K562 (cell line): ENCODE results near the gene UBA52.
"Not testable (repeated sequence)": the region's sequence is repeated elsewhere in the genome, so short reads cannot be mapped to it uniquely, and the experiment has no call there.

Source experiments
- BACH1 ChIP-seq: fragments of 200-800 bp; sonication (Bioruptor generic); IDR thresholded peaks from 2 replicates; pipeline ENCODE4 v1.6.1; 2016; ENCODE audit warnings: missing genetic modification characterization, missing compliant biosample characterization
- CTCF ChIP-seq, 3 experiments: IDR thresholded peaks in 2 of 3; conservative IDR thresholded peaks in 1 of 3; 2 replicates each; pipeline ENCODE4 v1.5.1; 2011 to 2012; ENCODE audit warnings: low read length in 3 of 3, mild to moderate bottlenecking in 3 of 3, control low read depth in 2 of 3, improper control_type of control experiment in 1 of 3, inconsistent platforms in 1 of 3, low read depth in 1 of 3, mixed read lengths in 1 of 3, moderate library complexity in 1 of 3; ENCODE audit not compliant: insufficient read depth in 2 of 3
- EZH2 ChIP-seq: IDR thresholded peaks from 2 replicates; pipeline ENCODE4 v1.6.1; 2012; ENCODE audit warnings: low read depth, mild to moderate bottlenecking, inconsistent platforms, low read length, borderline replicate concordance
- FOXA1 ChIP-seq: fragments of 450-650 bp; IDR thresholded peaks from 2 replicates; pipeline ENCODE4 v1.6.1; 2016; ENCODE audit warnings: mild to moderate bottlenecking, borderline replicate concordance
- FUS ChIP-seq: fragments of 200-400 bp; formaldehyde crosslinking; optimal IDR thresholded peaks from 2 replicates; pipeline ENCODE3; 2017; ENCODE audit warnings: low read depth, low read length
- MAZ ChIP-seq, 2 experiments: fragments of 450-650 bp in 1 of 2; sonication (generic) in 1 of 2; formaldehyde crosslinking; IDR thresholded peaks in 1 of 2; conservative IDR thresholded peaks in 1 of 2; 2 replicates each; pipeline versions ENCODE4 v1.4.0 to v1.5.0; 2020; ENCODE audit warnings: mild to moderate bottlenecking in 1 of 2, missing genetic modification reagents in 1 of 2
- PTRF ChIP-seq: fragments of 450-650 bp; IDR thresholded peaks from 2 replicates; pipeline ENCODE4 v1.6.1; 2016; ENCODE audit warnings: mild to moderate bottlenecking, missing genetic modification characterization, missing compliant biosample characterization
- SIN3B ChIP-seq: fragments of 450-650 bp; IDR thresholded peaks from 2 replicates; pipeline ENCODE4 v1.6.1; 2017; ENCODE audit warnings: low read depth, mild to moderate bottlenecking, moderate library complexity
- SMC3 ChIP-seq: conservative IDR thresholded peaks from 2 replicates; pipeline ENCODE4 v1.6.1; 2011; ENCODE audit warnings: low read depth, low read length, improper control_type of control experiment; ENCODE audit not compliant: insufficient read depth
- TEAD4 ChIP-seq, 2 experiments: sonication (generic) in 1 of 2; formaldehyde crosslinking in 1 of 2; IDR thresholded peaks; 2 replicates each; pipeline versions ENCODE4 v1.6.1 to v1.8.0; 2012 to 2022; ENCODE audit warnings: borderline replicate concordance in 1 of 2, inconsistent platforms in 1 of 2, low read length in 1 of 2, mild to moderate bottlenecking in 1 of 2, missing genetic modification reagents in 1 of 2
- TOE1 ChIP-seq, 2 experiments: fragments of 450-650 bp in 1 of 2; sonication (generic) in 1 of 2; formaldehyde crosslinking in 1 of 2; IDR thresholded peaks; 2 replicates each; pipeline versions ENCODE4 v1.7.1 to v1.8.0; 2016 to 2022; ENCODE audit warnings: borderline replicate concordance in 2 of 2, mild to moderate bottlenecking in 2 of 2, antibody characterized with exemption in 1 of 2, inconsistent platforms in 1 of 2, low read depth in 1 of 2, missing genetic modification reagents in 1 of 2, moderate library complexity in 1 of 2
- YY1 ChIP-seq, 3 experiments: IDR thresholded peaks; 2 replicates each; pipeline ENCODE4 v1.6.1; 2011; ENCODE audit warnings: low read length in 2 of 3, mild to moderate bottlenecking in 2 of 3, moderate library complexity in 2 of 3, borderline replicate concordance in 1 of 3, control low read depth in 1 of 3, low read depth in 1 of 3; ENCODE audit not compliant: insufficient read depth in 3 of 3, insufficient replicate concordance in 2 of 3, control insufficient read depth in 1 of 3, insufficient read length in 1 of 3; ENCODE audit errors: extremely low read depth in 1 of 3
- ZNF174 ChIP-seq: fragments of 250-450 bp; sonication (Bioruptor Pico); IDR thresholded peaks from 2 replicates; pipeline ENCODE4 v1.4.0; 2020; ENCODE audit warnings: mild to moderate bottlenecking
- ZNF407 ChIP-seq: fragments of 450-650 bp; IDR thresholded peaks from 2 replicates; pipeline ENCODE4 v1.6.1; 2016; ENCODE audit warnings: low read depth

GRCh38 chr19:18522862-18523440 lies 48.7 kb upstream of the UBA52 start:
- TF ChIP-seq EZH2; SIN3B; FOXA1; BACH1 (tag); CTCF (IDR thresholded peaks at IDR 0.05 in 2 of 3, conservative IDR thresholded peaks at IDR 0.05 in 1 of 3; ENCODE audit: insufficient read depth in 2 of 3, low read depth in 1 of 3, low read length in 3 of 3); SMC3; TEAD4 (IDR thresholded peaks at IDR 0.05; ENCODE audit: low read length); TEAD4 (CRISPR knock-in tag; IDR thresholded peaks at IDR 0.05; ENCODE audit: borderline replicate concordance); PTRF (tag); MAZ (CRISPR knock-in tag; conservative IDR thresholded peaks at IDR 0.05 in 1 of 2, IDR thresholded peaks at IDR 0.05 in 1 of 2); TOE1 (IDR thresholded peaks at IDR 0.05; ENCODE audit: borderline replicate concordance); TOE1 (CRISPR knock-in tag; IDR thresholded peaks at IDR 0.05; ENCODE audit: borderline replicate concordance, low read depth); ZNF174 (CRISPR knock-in tag); FUS: not testable (repeated sequence)
- TF ChIP-seq ZNF407 (0 out of 2 replicates have a peak, but pooled peaks have one; percentile 16), YY1 (IDR thresholded peaks at IDR 0.05; ENCODE audit: borderline replicate concordance in 1 of 3, control insufficient read depth in 1 of 3, extremely low read depth in 1 of 3, insufficient read depth in 3 of 3, insufficient read length in 1 of 3, insufficient replicate concordance in 2 of 3, low read depth in 1 of 3, low read length in 2 of 3) (peak in 2 of 3 experiments; percentile 65 to 85)
